ENCODE data around the gene PTN.
"Not testable (repeated sequence)": the region's sequence is repeated elsewhere in the genome, so short reads cannot be mapped to it uniquely, and the experiment has no call there.

The PTN gene

GRCh38 chr7:137266764-137267163 is 76.8 kb downstream of the PTN start:
- no peak for DNase-seq (ENCODE audit: low read depth)

- not testable (repeated sequence) for DNase-seq (ENCODE audit: low read depth)
Measured at GRCh38 chr7:137265480-137265879, 78.1 kb downstream of the PTN start.

GRCh38 chr7:137262599-137262998 is 80.9 kb downstream of the PTN start:
- no peak for DNase-seq (ENCODE audit: low read depth)

- DNase-seq (ENCODE audit: low read depth), result no peak
Measured at GRCh38 chr7:137258552-137258951, 85.0 kb downstream of the PTN start.

GRCh38 chr7:137254766-137255165 is 88.8 kb downstream of the PTN start:
- DNase-seq (ENCODE audit: low read depth), result no peak

- DNase-seq (ENCODE audit: low read depth), result no peak
Measured at GRCh38 chr7:137245890-137246289, 97.6 kb downstream of the PTN start.

- DNase-seq (ENCODE audit: low read depth), result no peak
Measured at GRCh38 chr7:137245186-137245585, 98.3 kb downstream of the PTN start.

- no peak for DNase-seq (ENCODE audit: low read depth)
Measured at GRCh38 chr7:137243741-137244140, 99.8 kb downstream of the PTN start.

GRCh38 chr7:137242616-137243015 is 100.9 kb downstream of the PTN start:
- DNase-seq (ENCODE audit: low read depth), result no peak

- no peak for DNase-seq (ENCODE audit: low read depth)
Measured at GRCh38 chr7:137241655-137242360, 101.7 kb downstream of the PTN start.

- DNase-seq (ENCODE audit: low read depth), result not testable (repeated sequence)
Measured at GRCh38 chr7:137239186-137239585, 104.3 kb downstream of the PTN start.

GRCh38 chr7:137235434-137235833 is 108.1 kb downstream of the PTN start:
- DNase-seq (ENCODE audit: low read depth), result no peak

GRCh38 chr7:137231167-137231566 is 112.4 kb downstream of the PTN start:
- no peak for DNase-seq (ENCODE audit: low read depth)

- no peak for DNase-seq (ENCODE audit: low read depth)
Measured at GRCh38 chr7:137221467-137221866, 122.1 kb downstream of the PTN start.

GRCh38 chr7:137213744-137214143 is 129.8 kb downstream of the PTN start:
- DNase-seq (ENCODE audit: low read depth), result no peak

GRCh38 chr7:137209151-137209817 is 134.2 kb downstream of the PTN start:
- no peak for DNase-seq (ENCODE audit: low read depth)

GRCh38 chr7:137206770-137207169 is 136.8 kb downstream of the PTN start:
- no peak for DNase-seq (ENCODE audit: low read depth)

GRCh38 chr7:137204246-137204645 is 139.3 kb downstream of the PTN start:
- DNase-seq (ENCODE audit: low read depth), result no peak

GRCh38 chr7:137203351-137203750 is 140.2 kb downstream of the PTN start:
- no peak for DNase-seq (ENCODE audit: low read depth)

- DNase-seq (ENCODE audit: low read depth), result no peak
Measured at GRCh38 chr7:137196648-137197047, 146.9 kb downstream of the PTN start.

GRCh38 chr7:137195996-137196395 is 147.5 kb downstream of the PTN start:
- DNase-seq (ENCODE audit: low read depth), result no peak

GRCh38 chr7:137181619-137182018 is 161.9 kb downstream of the PTN start:
- DNase-seq (ENCODE audit: low read depth), result not testable (repeated sequence)

Measured in activated T-helper 9 cell treated with anti-CD3 and anti-CD28 coated beads, Interleukin-2, amount 50 U/mL, for 16 hours (primary cell).